ENCODE data around the gene ARHGEF7. TPM values are rescaled to one million over a fixed set of nuclear protein-coding genes. Genes with fewer than 3 reads are reported as not detected.

Gene ARHGEF7
- total RNA-seq, 4 donors from 2014 or later, result 69.9 to 163 (median 102) TPM

DNA sequence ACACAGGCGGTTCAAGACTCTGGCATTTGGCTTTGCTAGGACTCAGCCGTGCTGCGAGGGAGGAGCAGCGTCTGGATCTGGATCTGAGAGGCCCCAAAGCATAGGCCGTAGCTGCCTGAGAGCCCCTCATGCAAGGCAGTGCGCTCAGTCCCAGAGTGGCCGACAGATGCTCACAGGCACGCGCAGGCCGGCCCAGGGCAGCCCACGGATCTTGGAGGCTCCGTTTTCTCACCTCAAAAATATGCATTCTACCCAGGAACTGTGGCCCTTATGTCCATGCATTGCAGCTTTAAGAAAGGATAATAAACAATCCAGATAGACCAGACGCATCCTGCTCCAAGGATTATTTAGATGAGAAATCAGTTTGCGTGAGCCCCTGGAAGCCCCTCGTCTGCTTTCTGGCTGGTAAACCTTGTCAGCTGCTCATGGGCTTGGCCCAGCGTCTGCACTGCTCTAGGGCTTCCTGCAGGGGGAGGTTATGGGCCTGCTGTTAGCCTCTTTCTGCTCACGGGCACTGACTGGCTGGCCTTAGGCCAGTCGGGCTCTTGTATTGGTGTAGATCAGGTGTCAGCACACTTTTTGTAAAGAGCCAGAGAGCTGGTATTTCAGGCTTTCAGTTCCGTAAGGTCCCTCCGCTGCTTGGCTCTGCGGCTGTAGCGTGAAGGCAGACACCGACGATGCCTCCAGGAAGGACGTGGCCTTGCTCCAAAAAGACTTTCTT lies 229.5 kb downstream of the ARHGEF7 start:
- TF ChIP-seq, protein P1, sequence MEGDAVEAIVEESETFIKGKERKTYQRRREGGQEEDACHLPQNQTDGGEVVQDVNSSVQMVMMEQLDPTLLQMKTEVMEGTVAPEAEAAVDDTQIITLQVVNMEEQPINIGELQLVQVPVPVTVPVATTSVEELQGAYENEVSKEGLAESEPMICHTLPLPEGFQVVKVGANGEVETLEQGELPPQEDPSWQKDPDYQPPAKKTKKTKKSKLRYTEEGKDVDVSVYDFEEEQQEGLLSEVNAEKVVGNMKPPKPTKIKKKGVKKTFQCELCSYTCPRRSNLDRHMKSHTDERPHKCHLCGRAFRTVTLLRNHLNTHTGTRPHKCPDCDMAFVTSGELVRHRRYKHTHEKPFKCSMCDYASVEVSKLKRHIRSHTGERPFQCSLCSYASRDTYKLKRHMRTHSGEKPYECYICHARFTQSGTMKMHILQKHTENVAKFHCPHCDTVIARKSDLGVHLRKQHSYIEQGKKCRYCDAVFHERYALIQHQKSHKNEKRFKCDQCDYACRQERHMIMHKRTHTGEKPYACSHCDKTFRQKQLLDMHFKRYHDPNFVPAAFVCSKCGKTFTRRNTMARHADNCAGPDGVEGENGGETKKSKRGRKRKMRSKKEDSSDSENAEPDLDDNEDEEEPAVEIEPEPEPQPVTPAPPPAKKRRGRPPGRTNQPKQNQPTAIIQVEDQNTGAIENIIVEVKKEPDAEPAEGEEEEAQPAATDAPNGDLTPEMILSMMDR (IDR thresholded peaks at IDR 0.05), result no peak
- ATAC-seq (ENCODE audit: low FRiP score) (no peak), DNase-seq (ENCODE audit: low spot score) (no peak)

DNA sequence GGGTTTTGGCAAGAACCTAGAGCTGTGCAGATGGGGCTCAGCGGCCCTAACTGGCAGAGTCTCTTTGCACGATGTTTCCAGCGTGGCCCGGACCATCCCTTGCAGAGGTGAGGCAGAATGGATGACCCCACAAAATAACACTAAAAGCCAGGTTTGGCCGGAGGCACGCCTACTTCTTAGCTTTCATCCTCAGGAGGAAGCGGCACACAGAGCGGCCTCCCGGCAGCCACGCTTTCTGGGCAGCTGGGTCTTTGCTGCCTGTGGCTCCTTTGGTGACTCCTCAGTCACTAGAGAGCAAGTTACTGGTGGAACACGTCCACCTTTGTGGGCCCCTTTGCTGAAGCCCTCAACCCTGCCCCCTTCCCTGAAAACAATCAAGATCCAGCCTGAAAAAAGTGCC lies 230.6 kb downstream of the ARHGEF7 start:
- DNase-seq (ENCODE audit: low spot score) (no peak), ATAC-seq (ENCODE audit: low FRiP score) (no peak)
- TF ChIP-seq, protein P1 (IDR thresholded peaks at IDR 0.05), result no peak

- TF ChIP-seq, protein P1 (IDR thresholded peaks at IDR 0.05), result no peak
- ATAC-seq (ENCODE audit: low FRiP score) (no peak), DNase-seq (ENCODE audit: low spot score) (no peak)
Observed at GRCh38 chr13:111346101-111346680, 231.1 kb downstream of the ARHGEF7 start.

GRCh38 chr13:111347438-111347837 lies 232.3 kb downstream of the ARHGEF7 start:
- ATAC-seq (ENCODE audit: low FRiP score) (no peak), DNase-seq (ENCODE audit: low spot score) (no peak)
- TF ChIP-seq, protein P1 (IDR thresholded peaks at IDR 0.05), result no peak

DNA sequence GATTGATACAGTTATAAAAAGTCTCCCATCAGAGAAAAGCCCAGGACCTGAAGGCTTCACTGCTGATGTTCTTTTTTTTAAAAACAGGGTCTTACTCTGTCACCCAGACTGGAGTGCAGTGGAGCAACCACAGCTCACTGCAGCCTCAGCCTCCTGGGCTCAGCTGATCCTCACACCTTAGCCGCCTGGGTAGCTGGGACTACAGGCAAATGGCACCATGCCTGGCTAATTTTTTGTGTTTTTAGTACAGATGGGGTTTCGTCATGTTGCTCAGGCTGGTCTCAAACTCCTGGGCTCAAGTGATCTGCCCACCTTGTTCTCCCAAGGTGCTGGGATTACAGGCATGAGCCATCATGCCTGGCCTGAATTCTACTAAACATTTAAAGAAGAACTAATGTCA lies 238.4 kb downstream of the ARHGEF7 start:
- ATAC-seq (ENCODE audit: low FRiP score) (no peak), DNase-seq (ENCODE audit: low spot score) (no peak)
- TF ChIP-seq, protein P1 (IDR thresholded peaks at IDR 0.05), result no peak

DNA sequence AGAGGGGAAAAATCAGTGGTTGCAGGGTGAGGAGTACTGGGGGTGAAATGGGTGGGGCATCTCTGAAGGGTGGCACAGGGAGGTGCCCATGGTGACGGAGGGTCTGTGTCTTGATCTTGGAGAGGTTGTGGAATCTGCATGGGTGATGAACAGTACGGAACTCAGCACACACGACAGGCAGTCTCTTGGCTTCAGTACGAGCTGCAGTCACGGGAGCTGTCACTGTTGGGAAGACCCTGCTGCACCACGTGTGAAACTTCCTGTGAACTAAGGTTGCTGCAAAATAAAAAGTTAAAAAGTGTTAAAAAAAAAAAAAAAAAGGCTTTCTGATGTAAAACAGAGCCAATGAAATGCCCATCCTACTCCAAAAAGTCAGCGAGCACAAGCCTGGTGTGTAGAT lies 239.7 kb downstream of the ARHGEF7 start:
- TF ChIP-seq, protein P1 (IDR thresholded peaks at IDR 0.05), result no peak
- DNase-seq (ENCODE audit: low spot score), result no peak
- no peak for ATAC-seq (ENCODE audit: low FRiP score)

Other genes with a start within 250 kb of the ARHGEF7 start
- 100 to 1,000 TPM in 3 of 4 donors, 10 to 100 TPM in 1; 87.8 to 182 (median 145) TPM for gene ANKRD10, start 200.2 kb upstream of the ARHGEF7 start, total RNA-seq
- under 1 TPM in 1 of 4 donors, not detected in 3; 0.94 TPM for gene TEX29, start 205.3 kb downstream of the ARHGEF7 start, total RNA-seq